GM19035 (cell line): Measurements from ENCODE around the gene JADE3.

Experiments used
- ATAC-seq: cut with Tn5 transposase; IDR thresholded peaks from one replicate; pipeline ENCODE4 v1.9.1; 2021; ENCODE audit not compliant: unreplicated experiment

The JADE3 gene

GRCh38 chrX:46992070-46992469, 79.8 kb downstream of the JADE3 start:
- no peak for ATAC-seq

DNA sequence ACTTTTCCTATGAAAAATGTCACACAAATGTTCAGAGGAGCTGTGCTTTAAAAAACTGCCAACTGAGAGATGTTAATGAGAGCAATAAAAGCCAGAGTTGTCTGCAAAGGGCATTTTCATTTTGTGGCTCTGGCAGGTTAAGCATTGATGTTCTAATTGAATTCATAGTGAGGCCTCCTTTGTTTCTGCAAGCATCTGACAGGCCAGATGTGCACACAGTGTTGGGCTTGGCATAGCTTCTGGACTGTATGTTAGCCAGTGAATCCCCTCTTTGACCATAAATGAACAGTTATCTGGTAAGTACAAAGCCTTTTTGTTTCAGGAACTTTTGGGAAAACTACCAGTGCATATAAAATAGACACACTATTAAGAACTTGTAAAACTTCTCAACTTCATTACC, 81.9 kb downstream of the JADE3 start:
- no peak for ATAC-seq

DNA sequence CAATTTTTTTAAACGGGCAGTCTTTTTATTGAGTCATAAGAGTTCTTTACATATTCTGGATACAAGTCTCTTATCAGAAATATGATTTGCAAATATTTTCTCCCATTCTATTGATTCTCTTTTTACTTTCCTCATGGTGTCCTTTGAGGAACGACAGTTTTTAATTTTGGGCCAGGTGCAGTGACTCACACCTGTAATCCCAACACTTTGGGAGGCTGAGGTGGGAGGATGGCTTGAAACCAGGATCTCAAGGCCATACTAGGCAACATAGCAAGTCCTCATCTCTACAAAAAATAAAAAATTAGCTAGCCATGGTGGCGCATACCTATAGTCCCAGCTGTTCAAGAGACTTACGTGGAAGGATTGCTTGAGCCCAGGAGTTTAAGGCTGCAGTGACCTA, 99.9 kb downstream of the JADE3 start:
- ATAC-seq: no peak

DNA sequence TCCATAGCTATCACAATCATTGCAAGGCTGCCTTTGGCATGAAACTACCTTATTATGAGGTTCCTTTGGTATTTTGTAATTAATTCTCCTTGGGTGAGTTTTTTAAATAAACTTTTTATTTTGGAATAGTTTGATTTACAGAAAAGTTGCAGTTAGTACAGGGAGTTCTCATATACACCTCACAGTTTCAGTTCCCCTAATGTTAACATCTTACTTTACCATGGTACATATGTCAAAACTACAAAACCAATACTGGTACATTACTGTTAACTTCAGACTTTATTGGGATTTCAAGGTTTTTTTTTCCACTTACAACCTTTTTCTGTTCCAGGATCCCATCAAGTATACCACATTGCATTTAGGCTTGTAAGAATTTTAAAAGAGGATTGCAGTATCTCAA, 114.0 kb downstream of the JADE3 start:
- ATAC-seq: no peak

DNA sequence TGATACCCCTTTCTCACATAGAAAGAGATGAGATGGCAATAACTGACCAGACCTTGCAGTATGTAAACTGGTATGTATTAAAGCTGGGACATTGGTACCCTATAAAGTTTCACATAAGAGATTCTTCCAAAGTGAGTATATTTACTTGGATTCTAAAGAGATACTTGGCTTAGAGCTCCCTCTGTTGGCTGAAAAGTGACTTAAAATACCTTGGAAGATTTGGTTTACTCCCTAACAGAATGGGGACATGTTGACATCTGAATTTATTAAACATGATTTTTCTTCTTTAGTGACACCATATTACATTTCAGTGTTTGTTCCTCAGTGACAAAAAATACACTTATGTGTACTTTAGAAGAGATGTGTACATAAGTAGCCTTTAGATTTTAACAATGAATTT, 118.1 kb downstream of the JADE3 start:
- no peak for ATAC-seq

DNA sequence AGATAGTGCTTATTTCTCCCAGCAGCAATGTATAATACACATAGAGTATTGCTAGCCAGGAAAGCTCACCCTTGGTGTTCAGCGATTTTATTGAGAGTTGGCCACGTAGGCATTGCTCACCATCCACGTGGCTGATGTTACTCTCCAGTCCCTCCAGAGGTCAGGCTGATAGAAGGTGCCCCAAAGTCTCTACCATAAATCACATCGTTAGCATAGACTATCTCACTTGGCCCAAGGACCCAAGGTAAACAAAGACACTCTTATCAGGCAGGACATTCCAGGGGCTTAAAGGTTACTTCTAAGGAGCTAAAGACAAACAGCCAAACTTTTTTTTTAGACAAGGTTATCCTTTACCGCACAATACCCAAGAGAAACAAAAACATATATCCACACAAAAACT, 135.8 kb downstream of the JADE3 start:
- ATAC-seq: no peak

DNA sequence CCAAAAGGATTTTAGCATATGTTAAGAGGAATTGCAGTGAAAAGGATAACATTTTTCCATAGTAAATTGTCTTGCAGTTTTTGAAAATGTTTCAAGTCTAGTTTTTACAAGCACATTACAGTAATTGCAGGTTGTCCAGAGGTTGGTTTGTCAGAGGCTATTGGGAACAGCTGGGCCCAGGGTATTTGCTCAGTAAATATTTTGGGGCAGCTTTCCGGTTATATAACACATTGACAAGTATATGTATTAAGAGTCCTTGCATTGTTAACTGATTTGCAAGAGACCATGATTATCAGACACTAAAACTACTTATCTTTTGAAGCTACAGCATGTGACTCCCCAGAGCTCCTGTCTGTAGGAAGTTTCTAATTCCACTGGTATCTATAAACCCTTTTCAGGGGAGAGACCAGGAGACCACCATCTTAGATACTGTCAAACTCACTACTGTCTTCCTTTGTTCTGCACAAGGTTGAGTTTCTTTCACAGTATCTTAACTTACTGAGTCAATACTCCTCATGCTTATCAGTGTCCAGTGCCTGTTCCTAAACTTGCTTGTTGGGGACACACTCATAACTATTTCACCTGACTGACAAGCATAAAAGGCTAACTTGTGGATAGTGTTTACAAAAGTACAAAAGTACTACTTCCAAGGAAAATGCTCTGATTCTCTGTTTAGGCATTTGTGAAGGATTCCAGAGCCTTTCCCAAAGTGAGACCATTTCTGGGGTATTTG, 147.1 kb downstream of the JADE3 start:
- ATAC-seq: no peak

DNA sequence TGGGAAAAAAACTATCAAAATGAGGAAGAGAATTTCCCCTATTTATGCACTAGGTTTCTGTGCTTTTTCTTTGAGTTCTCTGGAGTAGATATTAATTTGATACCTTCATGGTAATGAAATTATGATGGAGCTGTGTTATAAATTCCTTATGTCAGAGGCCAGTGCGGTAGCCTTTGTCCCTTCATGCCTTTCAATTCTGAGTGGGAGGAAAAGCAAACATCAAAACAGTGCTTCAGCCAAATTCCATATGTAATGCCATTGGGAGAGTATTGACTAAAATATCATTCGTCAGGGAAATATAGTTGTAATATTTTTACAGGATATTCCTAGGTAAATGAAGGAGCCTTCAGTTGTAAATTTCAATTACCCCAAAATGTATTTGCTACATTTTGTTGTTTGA, 148.5 kb downstream of the JADE3 start:
- ATAC-seq: no peak

GRCh38 chrX:47061238-47061919, 149.2 kb downstream of the JADE3 start:
- no peak for ATAC-seq

GRCh38 chrX:47063179-47063578, 151.0 kb downstream of the JADE3 start:
- ATAC-seq: no peak

DNA sequence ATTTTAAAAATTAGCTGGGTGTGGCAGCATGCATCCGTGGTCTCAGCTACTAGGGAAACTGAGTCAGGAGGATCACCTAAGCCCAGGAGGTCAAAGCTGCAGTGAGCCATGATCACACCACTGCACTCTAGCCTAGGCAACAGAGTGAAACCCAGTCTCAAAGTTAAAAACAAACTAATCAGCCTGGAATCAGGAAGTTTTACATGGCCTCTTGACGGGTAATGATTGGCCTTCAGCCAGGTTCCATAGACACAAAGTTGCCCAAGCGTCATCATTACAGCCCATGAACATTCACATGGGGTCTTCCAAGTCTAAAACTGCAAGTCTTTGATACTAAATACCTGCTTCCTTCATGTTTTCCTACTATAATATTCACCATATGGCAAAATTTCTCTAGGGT, 156.0 kb downstream of the JADE3 start:
- ATAC-seq: no peak

DNA sequence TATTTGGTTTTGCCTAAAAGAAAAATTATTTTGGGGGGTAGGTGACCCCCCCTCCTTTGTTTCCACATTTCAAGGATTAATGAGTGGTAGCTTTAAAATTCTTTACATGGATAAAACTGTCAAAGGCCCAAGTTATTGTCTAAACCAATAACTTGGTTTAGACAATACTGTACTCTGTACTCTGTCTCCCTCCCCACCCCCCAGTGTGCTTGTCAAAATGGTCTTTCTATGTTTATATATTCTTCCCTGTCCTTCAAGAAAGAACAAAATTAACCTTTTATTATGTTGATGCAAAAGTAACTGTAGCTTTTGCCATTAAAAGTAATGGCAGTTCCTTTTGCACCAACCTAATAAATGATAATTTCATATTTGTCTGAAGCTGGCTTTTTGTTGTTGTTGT, 156.5 kb downstream of the JADE3 start:
- no peak for ATAC-seq

DNA sequence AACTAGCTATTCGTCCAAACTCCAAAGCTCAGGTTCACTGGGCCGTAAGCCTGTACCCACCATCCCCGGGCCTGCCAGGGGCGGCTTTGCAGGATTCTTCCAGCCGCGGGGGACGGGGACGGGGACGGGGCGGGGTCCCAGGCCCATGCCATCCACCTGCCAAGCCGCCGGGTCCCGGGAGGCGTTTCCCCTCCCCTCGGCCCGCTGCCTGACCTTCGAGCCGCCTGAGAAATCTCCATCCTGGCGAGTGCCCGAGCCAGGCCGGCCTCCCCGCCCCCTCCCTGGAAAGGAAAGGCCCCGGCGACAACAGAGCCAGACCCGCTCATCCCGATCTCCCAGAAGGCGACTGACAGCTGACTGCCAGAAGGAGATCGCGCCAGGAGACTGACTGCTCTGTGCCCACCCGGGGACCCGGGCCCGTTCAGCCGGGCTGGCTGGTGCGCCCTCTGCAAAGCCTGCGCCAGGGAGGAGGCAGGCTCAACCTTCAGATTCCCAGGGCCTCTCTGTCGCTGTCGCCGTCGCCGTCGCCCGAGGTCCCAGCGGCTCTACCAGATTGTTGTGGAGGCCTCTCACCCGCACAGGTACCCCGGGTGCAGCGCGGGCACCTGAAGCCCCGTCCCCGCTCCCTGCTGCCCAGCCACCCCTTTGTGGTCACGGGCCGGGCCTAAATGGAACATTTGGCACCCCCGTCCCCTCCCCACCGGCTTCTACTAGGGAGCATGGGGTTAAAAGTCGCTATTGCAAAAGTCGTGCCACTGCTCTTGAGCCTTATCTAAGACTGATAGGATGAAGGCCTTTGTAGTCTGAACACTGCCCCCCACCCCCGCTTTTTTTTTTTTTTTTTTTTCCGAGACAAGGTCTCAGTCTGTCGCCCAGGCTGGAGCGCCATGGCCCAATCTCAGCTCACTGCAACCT, 166.2 kb downstream of the JADE3 start, which contains the start of gene RGN:
TSS of gene RGN (plus strand) at position 315 of the 915 bp plus-strand sequence. CDS start 2,702 bp downstream, outside the sequence.
- no peak for ATAC-seq

GRCh38 chrX:47080215-47080914, 168.1 kb downstream of the JADE3 start:
- no peak for ATAC-seq

DNA sequence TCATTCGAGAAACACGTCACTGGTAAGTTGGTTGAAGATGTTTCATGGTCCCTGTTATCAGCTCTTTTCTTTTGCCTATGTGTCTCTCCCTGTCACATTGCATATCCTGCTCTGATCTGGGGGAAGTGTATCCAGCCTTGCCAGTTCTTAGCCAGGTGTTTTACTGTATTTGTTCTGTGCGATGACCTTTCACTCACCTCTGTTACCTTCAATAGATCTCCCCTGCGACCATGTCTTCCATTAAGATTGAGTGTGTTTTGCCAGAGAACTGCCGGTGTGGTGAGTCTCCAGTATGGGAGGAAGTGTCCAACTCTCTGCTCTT, 168.7 kb downstream of the JADE3 start:
- ATAC-seq: no peak

- ATAC-seq: peak; percentile 68
These were observed 179.0 kb downstream of the JADE3 start for GRCh38 chrX:47091149-47091775.

DNA sequence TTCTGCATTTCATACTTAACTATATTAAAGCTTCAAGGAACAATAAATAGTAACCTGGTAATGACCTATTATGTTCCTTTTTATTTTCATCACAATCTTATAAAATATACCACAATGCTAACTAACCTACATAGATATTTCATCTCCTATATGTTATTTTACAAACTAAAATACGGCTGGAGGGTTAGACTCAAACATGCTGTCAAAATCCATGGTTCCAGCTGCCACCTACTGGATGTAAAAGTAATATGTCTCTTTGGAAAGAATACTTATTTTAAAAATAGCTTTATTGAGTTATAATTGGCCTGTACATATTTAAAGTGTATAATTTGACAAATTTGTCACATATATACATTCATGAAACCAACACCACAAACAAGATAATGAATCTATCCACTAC, 181.0 kb downstream of the JADE3 start:
- ATAC-seq: no peak

- no peak for ATAC-seq
These were observed 181.6 kb downstream of the JADE3 start for GRCh38 chrX:47093860-47094259.

GRCh38 chrX:47097018-47097417, 184.8 kb downstream of the JADE3 start:
- no peak for ATAC-seq

DNA sequence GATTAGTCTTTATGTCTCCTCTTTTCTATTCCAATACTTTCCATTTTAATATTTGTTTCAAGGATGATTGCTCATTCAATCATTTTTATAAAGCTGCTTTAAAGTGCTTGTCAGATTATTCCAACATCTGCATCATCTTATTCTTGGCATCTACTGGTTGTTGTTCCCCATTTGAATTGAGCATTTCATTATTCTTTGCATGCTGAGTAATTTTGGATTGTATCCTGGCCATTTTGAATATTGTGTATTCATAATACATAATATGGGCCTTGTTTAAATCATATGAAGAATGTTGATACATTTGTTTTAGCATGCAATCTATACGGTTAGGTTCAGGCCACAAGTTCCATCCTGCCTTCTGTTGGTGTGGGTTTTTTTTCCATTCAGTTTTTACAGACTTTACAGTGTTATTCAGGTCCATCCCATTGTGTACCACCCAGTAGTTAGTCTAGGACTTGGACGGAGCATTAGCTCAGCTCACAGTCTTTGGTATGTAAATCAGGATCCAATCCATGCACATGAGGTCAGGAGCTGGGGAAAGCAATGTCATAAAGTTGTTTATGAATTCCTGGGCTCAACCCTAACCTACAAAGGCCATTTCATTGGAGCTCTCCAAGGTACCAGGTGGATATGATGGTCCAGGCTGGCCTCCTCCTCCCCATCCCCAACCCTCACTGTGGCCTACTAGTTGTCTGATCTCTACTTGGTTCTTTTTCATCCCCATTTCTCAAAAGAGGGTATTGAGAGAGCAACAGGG, 186.3 kb downstream of the JADE3 start:
- no peak for ATAC-seq
